Gastroesophageal sphincter (tissue), 4 donors: Measurements from ENCODE around the gene CCDC154. TPM values are rescaled to one million over a fixed set of nuclear protein-coding genes. Genes with fewer than 3 reads are reported as not detected.

Source experiments
- ATAC-seq: fragments of 150-250 bp; one replicate; pipeline ENCODE4 v1.9.1; 2016; ENCODE audit warnings: mild to moderate bottlenecking, moderate library complexity
- H3K27ac ChIP-seq, 4 donors: fragments of 200-600 bp; sonication (generic) in 3 of 4; 1 replicate in 3 of 4; 2 replicates in 1 of 4; pipeline ENCODE4 v1.5.1; 2016 to 2019
- H3K27me3 ChIP-seq: fragments of 200-600 bp; sonication (generic); one replicate; pipeline ENCODE4 v1.5.1; 2019
- H3K36me3 ChIP-seq, 2 donors: fragments of 200-600 bp; sonication (generic); one replicate each; pipeline ENCODE4 v1.5.1; 2019; ENCODE audit warnings: control low read depth in 1 of 2
- H3K4me1 ChIP-seq, 3 donors: fragments of 200-600 bp; sonication (generic); 1 replicate in 2 of 3; 2 replicates in 1 of 3; pipeline ENCODE4 v1.5.1; 2016 to 2019; ENCODE audit warnings: control low read depth in 2 of 3
- H3K4me3 ChIP-seq, 2 donors: fragments of 200-600 bp; sonication (generic); one replicate each; pipeline ENCODE4 v1.5.1; 2019; ENCODE audit warnings: mild to moderate bottlenecking in 1 of 2, moderate library complexity in 1 of 2
- H3K9me3 ChIP-seq, 3 donors: fragments of 200-600 bp; sonication (generic); one replicate each; pipeline ENCODE4 v1.5.1; 2017 to 2019; ENCODE audit warnings: control low read depth in 2 of 3
- CTCF ChIP-seq, 4 experiments: fragments of 200-600 bp in 2 of 4; fragments of 450-650 bp in 2 of 4; sonication (generic) in 1 of 4; IDR thresholded peaks; one replicate each; pipeline ENCODE4 v1.5.1; 2017 to 2019; ENCODE audit warnings: antibody characterized with exemption in 4 of 4, mild to moderate bottlenecking in 2 of 4, moderate library complexity in 2 of 4
- EP300 ChIP-seq: sonication (generic); formaldehyde crosslinking; IDR thresholded peaks from one replicate; pipeline ENCODE4 v1.6.1; 2017; ENCODE audit warnings: antibody characterized with exemption, mild to moderate bottlenecking
- POLR2A ChIP-seq, 2 donors: fragments of 450-650 bp; IDR thresholded peaks; one replicate each; pipeline ENCODE4 v1.6.1; 2017; ENCODE audit warnings: antibody characterized with exemption in 2 of 2, mild to moderate bottlenecking in 2 of 2, moderate library complexity in 1 of 2
- POLR2AphosphoS5 ChIP-seq: sonication (generic); formaldehyde crosslinking; IDR thresholded peaks from one replicate; pipeline ENCODE4 v1.6.1; 2017; ENCODE audit warnings: antibody characterized with exemption
- WGBS, 2 donors: methylation state at CpG; one replicate each; pipeline ENCODE4 v1.1.5; 2018; ENCODE audit warnings: low coverage in 1 of 2; 5-methylcytosine and 5-hydroxymethylcytosine counted together
- total RNA-seq, 4 donors: library from RNA; depleted of rRNA; stranded (reverse); fragments of >200 nt; gene quantifications; one replicate each; pipeline ENCODE4 v1.1.0, GENCODE V29; 2016

Gene CCDC154
- total RNA-seq, 4 donors from 2014 or later, result not detected

GRCh38 chr16:1475552-1476114 lies 31.3 kb upstream of the CCDC154 start:
- Histone ChIP-seq H3K9me3 (no peaks in the 10 kb centered on the region), H3K36me3 (no peaks in the 10 kb centered on the region), H3K4me1 (peaks cover 0 to 45% (median 16%) of the 10 kb centered on the region in 3 donors), H3K27ac (peak overlapping the region; percentile 82 to 98 (median 94)), H3K27me3 (no peaks in the 10 kb centered on the region), H3K4me3 (peak overlapping the region; percentile 81 to 99)
- no peak for ATAC-seq
- WGBS, 2 donors, result 65 to 79% methylated on average over 9 to 10 of the region's 15 CpGs
- TF ChIP-seq EP300 (no peak), CTCF (IDR thresholded peaks at IDR 0.05) (no peak), POLR2AphosphoS5 (no peak)

- Histone ChIP-seq H3K27me3 (no peaks in the 10 kb centered on the region), H3K4me3 (peak within 1 kb of the TSS; percentile 81 to 99), H3K9me3 (no peaks in the 10 kb centered on the region), H3K4me1 (peaks cover 0 to 51% (median 16%) of the 10 kb centered on the region in 3 donors), H3K36me3 (no peaks in the 10 kb centered on the region), H3K27ac (peak within 1 kb of the TSS; percentile 82 to 98 (median 94))
- peak; percentile 92 for ATAC-seq
- peak; percentile 96 for TF ChIP-seq POLR2A (IDR thresholded peaks at IDR 0.05)
- peak; percentile 88 for TF ChIP-seq POLR2AphosphoS5
- no peak for TF ChIP-seq EP300
- peak in 1 of 4 experiments; percentile 27 for TF ChIP-seq CTCF (IDR thresholded peaks at IDR 0.05)
- WGBS, 2 donors, result no CpG with 5 or more reads among the region's 99 CpGs
These were observed 30.6 kb upstream of the CCDC154 start, which contains the start of gene CLCN7 for GRCh38 chr16:1474796-1475551. Gene CLCN7 (minus strand): TSS chr16:1475028. CDS start chr16:1474974, 54 bp downstream.

- Histone ChIP-seq H3K4me1 (peaks cover 0 to 56% (median 16%) of the 10 kb centered on the region in 3 donors), H3K4me3 (peak overlapping the region; percentile 81 to 99), H3K36me3 (no peaks in the 10 kb centered on the region), H3K27me3 (no peaks in the 10 kb centered on the region), H3K27ac (peak overlapping the region in 3 of 4 donors; percentile 94 to 98 (median 94)), H3K9me3 (no peaks in the 10 kb centered on the region)
- peak; percentile 2 for ATAC-seq
- 13 to 31% methylated on average over 8 to 13 of the region's 57 CpGs for WGBS, 2 donors
- TF ChIP-seq POLR2AphosphoS5 (no peak), CTCF (IDR thresholded peaks at IDR 0.05) (no peak), POLR2A (IDR thresholded peaks at IDR 0.05) (no peak), EP300 (no peak)
These were observed 29.9 kb upstream of the CCDC154 start for GRCh38 chr16:1474082-1474795.

GRCh38 chr16:1472974-1473373 lies 28.6 kb upstream of the CCDC154 start:
- TF ChIP-seq POLR2AphosphoS5, result no peak
- TF ChIP-seq CTCF (IDR thresholded peaks at IDR 0.05), result no peak
- no peak for TF ChIP-seq POLR2A (IDR thresholded peaks at IDR 0.05)
- no peak for TF ChIP-seq EP300
- Histone ChIP-seq H3K27ac (no peak overlapping the region), H3K4me3 (no peak overlapping the region), H3K36me3 (no peaks in the 10 kb centered on the region), H3K27me3 (no peaks in the 10 kb centered on the region), H3K4me1 (peaks cover 0 to 56% (median 16%) of the 10 kb centered on the region in 3 donors), H3K9me3 (no peaks in the 10 kb centered on the region)
- ATAC-seq, result no peak
- 39 to 69% methylated on average over 3 of the region's 3 CpGs for WGBS, 2 donors
